Activated CD8-positive, alpha-beta T cell treated with anti-CD3 and anti-CD28 coated beads for 36 hours (primary cell): ENCODE results near the gene NCAPG2. TPM values are rescaled to one million over a fixed set of nuclear protein-coding genes. Genes with fewer than 3 reads are reported as not detected.

Experiments used
- ATAC-seq: fragments of 200-7000 bp; cut with Tn5 transposase; one replicate; pipeline ENCODE4 v1.10.0; 2021; ENCODE audit warnings: mild to moderate bottlenecking, moderate library complexity
- CTCF ChIA-PET: fragments of 350-600 bp; sonication (Branson Sonifier 250); formaldehyde crosslinking; loops from one replicate; lab custom pipeline; 2021; ENCODE audit warnings: antibody characterized with exemption; lab: Charles Lee
- POLR2A ChIA-PET: fragments of 350-600 bp; sonication (Branson Sonifier 250); formaldehyde crosslinking; loops from one replicate; lab custom pipeline; 2021; ENCODE audit warnings: antibody characterized with exemption; lab: Charles Lee
- DNase-seq: peaks from one replicate; pipeline ENCODE4 v3.0.0-alpha.2; 2020
- H3K27ac Mint-ChIP-seq: one replicate; pipeline ENCODE4 v1.8.0; 2021; ENCODE audit warnings: mild to moderate bottlenecking, mixed read lengths
- H3K27me3 Mint-ChIP-seq: one replicate; pipeline ENCODE4 v1.8.0; 2021; ENCODE audit warnings: mixed read lengths
- H3K36me3 Mint-ChIP-seq: one replicate; pipeline ENCODE4 v1.8.0; 2021; ENCODE audit warnings: low read depth, mixed read lengths
- H3K4me1 Mint-ChIP-seq: one replicate; pipeline ENCODE4 v1.8.0; 2021; ENCODE audit warnings: low read depth, mixed read lengths
- H3K4me3 Mint-ChIP-seq: one replicate; pipeline ENCODE4 v1.8.0; 2021; ENCODE audit warnings: mild to moderate bottlenecking, moderate library complexity, mixed read lengths
- H3K9me3 Mint-ChIP-seq: one replicate; pipeline ENCODE4 v1.8.0; 2021; ENCODE audit warnings: mixed read lengths
- CTCF ChIP-seq: fragments of 200-600 bp; IDR thresholded peaks from one replicate; pipeline ENCODE4 v1.8.0; 2022; ENCODE audit warnings: antibody characterized with exemption, mild to moderate bottlenecking
- intact Hi-C: fragments of 100-400 bp; cut with micrococcal nuclease; formaldehyde crosslinking; loops from one replicate; pipeline ENCODE4 v1.10.0; 2022
- total RNA-seq, 2 experiments: library from RNA; stranded (reverse); gene quantifications; one replicate each; pipeline ENCODE4 v1.2.3, GENCODE V29; 2021

The NCAPG2 gene
- total RNA-seq, 2 experiments from 2014 or later: 108 to 113 TPM

GRCh38 chr7:158657189-158657746 lies 47.3 kb downstream of the NCAPG2 start:
- ChIA-PET CTCF (interaction anchor here (0.8 to 1.4 kb wide), 3 partner anchors 10 to 47 kb away, joined by 3 to 4 read pairs (median 4); partner anchors contain the start of gene NCAPG2), POLR2A (interaction anchor here (0.6 to 2.3 kb wide), 4 partner anchors 23 to 185 kb away, joined by 3 to 8 read pairs (median 8); partner anchors contain the start of gene NCAPG2)
- H3K4me3 Mint-ChIP-seq: no peak overlapping the region

GRCh38 chr7:158655931-158656441 lies 48.6 kb downstream of the NCAPG2 start:
- Mint-ChIP-seq H3K27me3 (no peaks in the 10 kb centered on the region), H3K4me1 (peaks cover 21% of the 10 kb centered on the region), H3K36me3 (peaks cover 50% of the 10 kb centered on the region), H3K4me3 (no peak overlapping the region), H3K9me3 (no peaks in the 10 kb centered on the region), H3K27ac (peak overlapping the region; percentile 85)
- ATAC-seq (peak; percentile 93), DNase-seq (peak; percentile 84)
- CTCF ChIA-PET: interaction anchor here (1.0 to 1.4 kb wide), 3 partner anchors 8 to 49 kb away, joined by 3 to 4 read pairs (median 3); partner anchors contain the start of gene NCAPG2
- no peak for TF ChIP-seq CTCF
- POLR2A ChIA-PET: interaction anchor here (0.8 to 2.3 kb wide), 6 partner anchors 22 to 321 kb away, joined by 3 to 8 read pairs (median 6); partner anchors contain the start of gene NCAPG2
- intact Hi-C loops: no loop called here

More at GRCh38 chr7:158657189-158657746, 47.3 kb downstream of the NCAPG2 start:
- Mint-ChIP-seq H3K27me3 (no peaks in the 10 kb centered on the region), H3K4me1 (peaks cover 21% of the 10 kb centered on the region), H3K27ac (peak overlapping the region; percentile 53), H3K36me3 (peaks cover 45% of the 10 kb centered on the region), H3K9me3 (no peaks in the 10 kb centered on the region)
- TF ChIP-seq CTCF: no peak
- intact Hi-C loops: no loop called here
- ATAC-seq (no peak), DNase-seq (no peak)

GRCh38 chr7:158655507-158655906 lies 49.1 kb downstream of the NCAPG2 start:
- peak overlapping the region; percentile 85 for H3K27ac Mint-ChIP-seq
- POLR2A ChIA-PET: interaction anchor here (0.8 to 2.3 kb wide), 4 partner anchors 33 to 321 kb away, joined by 3 to 8 read pairs (median 5); partner anchors contain the start of gene NCAPG2
- CTCF ChIA-PET: interaction anchor here (1.0 kb wide), 1 partner anchor 23 kb away, joined by 3 read pairs; no protein-coding TSS in a partner anchor
- peaks cover 50% of the 10 kb centered on the region for H3K36me3 Mint-ChIP-seq
- ATAC-seq (no peak), DNase-seq (no peak)
- no peak overlapping the region for H3K4me3 Mint-ChIP-seq
- intact Hi-C loops: no loop called here
- H3K4me1 Mint-ChIP-seq: peaks cover 21% of the 10 kb centered on the region
- no peaks in the 10 kb centered on the region for H3K9me3 Mint-ChIP-seq
- H3K27me3 Mint-ChIP-seq: no peaks in the 10 kb centered on the region
- TF ChIP-seq CTCF: no peak

- ChIA-PET CTCF (no interaction called here), POLR2A (interaction anchor here (0.6 to 1.0 kb wide), 2 partner anchors 44 to 185 kb away, joined by 3 to 4 read pairs; no protein-coding TSS in a partner anchor)
- intact Hi-C loops: no loop called here
- Mint-ChIP-seq H3K9me3 (no peaks in the 10 kb centered on the region), H3K27me3 (no peaks in the 10 kb centered on the region), H3K36me3 (peaks cover 61% of the 10 kb centered on the region), H3K4me1 (peaks cover 18% of the 10 kb centered on the region), H3K4me3 (no peak overlapping the region), H3K27ac (no peak overlapping the region)
- TF ChIP-seq CTCF: no peak
- no peak for DNase-seq
- ATAC-seq: no peak
Measured at GRCh38 chr7:158651968-158652565, 52.5 kb downstream of the NCAPG2 start.
